GM12873 (cell line): ENCODE results near the gene DUSP11.

Source experiments
- TF ChIP-seq, protein P1 (sequence below): IDR thresholded peaks from 2 replicates; pipeline ENCODE4 v1.5.1; 2012; ENCODE audit warnings: low read depth, mild to moderate bottlenecking, moderate library complexity, low read length, control low read depth; ENCODE audit not compliant: insufficient read depth; ENCODE audit errors: missing control alignments

Gene DUSP11

DNA sequence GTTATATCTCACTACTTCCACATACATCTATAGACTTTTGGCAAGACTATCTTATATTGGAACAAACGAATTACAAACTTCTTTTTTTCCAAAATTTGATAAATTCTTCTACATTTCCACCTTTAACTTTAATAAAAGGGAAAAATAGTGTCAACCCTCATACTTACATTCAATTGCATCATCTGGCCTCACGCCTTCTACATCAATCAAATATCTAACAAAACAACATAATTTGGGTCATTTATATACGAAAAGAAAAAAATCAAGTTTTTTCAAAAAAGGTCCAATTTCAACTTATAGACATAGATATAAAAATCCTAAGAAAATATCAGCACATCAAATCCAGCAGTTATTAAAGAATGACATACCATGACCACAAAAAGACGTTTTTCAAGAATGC is 12.9 kb downstream of the DUSP11 start:
- TF ChIP-seq, protein P1, sequence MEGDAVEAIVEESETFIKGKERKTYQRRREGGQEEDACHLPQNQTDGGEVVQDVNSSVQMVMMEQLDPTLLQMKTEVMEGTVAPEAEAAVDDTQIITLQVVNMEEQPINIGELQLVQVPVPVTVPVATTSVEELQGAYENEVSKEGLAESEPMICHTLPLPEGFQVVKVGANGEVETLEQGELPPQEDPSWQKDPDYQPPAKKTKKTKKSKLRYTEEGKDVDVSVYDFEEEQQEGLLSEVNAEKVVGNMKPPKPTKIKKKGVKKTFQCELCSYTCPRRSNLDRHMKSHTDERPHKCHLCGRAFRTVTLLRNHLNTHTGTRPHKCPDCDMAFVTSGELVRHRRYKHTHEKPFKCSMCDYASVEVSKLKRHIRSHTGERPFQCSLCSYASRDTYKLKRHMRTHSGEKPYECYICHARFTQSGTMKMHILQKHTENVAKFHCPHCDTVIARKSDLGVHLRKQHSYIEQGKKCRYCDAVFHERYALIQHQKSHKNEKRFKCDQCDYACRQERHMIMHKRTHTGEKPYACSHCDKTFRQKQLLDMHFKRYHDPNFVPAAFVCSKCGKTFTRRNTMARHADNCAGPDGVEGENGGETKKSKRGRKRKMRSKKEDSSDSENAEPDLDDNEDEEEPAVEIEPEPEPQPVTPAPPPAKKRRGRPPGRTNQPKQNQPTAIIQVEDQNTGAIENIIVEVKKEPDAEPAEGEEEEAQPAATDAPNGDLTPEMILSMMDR: no peak

DNA sequence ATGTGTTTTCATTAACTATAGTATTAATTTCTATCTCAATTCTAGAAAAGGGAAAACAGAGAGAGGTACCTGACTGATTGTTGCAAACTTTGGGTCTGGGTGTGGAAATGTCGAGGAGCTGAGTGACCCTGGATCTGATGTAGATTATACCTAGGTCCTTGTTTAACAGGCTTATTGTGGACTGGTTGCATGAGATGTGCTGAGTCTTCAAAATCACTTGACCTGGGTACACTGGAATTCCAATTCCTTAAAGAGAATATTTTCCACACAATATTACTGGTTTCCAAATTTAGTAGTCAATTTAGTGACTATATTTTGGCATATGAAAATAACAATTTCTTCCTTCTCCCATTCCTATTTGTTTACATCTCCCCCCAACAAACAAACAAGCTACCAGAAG is 13.6 kb downstream of the DUSP11 start:
- TF ChIP-seq, protein P1: no peak

DNA sequence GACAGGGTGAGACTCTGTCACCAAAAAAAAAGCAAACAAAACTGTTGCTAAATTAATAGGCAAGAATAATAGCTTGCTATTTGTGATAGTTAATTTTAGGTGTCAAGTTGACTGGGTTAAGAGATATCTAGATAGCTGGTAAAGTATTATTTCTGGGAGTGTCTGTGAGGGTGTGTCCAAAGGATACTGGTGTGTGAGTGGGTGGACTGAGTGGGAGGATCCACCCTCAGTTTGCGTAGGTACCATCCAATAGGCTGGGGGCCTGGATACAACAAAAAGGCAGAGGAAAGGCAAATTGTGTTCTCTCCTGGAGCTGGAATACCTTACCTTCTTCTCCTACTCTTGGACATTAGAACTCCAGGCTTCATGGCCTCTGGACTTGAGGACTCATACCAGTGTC is 15.0 kb downstream of the DUSP11 start:
- TF ChIP-seq, protein P1: no peak

DNA sequence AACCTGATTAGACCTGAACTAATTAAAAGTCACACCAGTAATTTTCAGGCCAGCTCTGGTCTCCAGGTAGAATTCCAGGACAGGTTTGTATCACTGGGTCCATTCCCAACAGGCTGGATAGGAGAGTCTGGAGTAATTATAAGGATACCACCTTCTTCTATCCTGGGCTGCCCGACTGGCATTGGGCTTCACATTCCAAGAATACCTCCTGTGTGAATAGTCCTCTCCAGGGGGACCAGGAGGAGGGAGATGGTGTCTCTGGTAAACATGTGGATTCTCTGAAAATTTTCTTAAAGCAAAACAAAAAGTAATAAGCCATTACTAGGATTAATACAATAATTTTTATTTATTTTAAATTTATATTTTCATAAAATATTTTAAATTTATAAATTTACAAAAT is 17.3 kb downstream of the DUSP11 start:
- TF ChIP-seq, protein P1: no peak

DNA sequence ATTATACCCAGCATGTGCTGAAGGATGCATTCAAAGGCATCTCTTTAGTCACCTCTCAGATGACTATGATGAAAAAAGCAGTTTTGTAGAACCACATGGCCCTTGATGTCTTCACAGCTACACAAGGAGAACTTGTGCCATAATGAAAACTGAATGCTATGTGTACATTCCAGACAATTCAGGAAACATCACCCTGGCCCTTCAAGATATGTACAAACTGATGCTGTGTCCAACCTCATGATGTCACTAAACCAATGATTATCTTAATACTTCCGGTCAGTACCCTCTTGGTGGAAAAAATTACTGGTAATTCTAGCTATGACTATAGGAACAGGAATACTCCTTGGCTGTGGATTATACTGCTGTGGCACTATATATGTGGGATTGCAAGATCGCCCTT is 20.0 kb downstream of the DUSP11 start:
- TF ChIP-seq, protein P1: no peak

DNA sequence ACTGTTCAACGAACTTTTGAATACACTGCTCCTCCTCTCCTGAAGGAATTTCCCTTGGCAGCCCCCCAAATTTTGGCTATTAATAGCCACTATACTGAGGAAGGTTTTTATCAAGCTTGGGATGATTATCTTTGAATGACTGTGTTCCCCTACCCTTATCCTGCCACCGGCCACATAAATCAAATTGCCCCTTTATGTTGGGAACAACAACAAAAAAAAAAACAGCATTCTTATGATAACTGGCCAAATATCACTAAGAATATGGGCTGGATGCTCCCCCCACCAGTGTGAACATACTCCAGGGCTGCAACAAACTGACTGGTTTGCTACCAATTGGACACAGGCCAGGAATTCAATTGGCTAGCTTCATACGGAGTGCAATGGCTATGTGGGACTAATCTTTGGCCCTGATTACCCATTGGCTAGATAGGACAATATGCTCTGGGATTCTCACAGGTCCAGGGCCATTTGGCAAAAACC is 20.6 kb downstream of the DUSP11 start:
- TF ChIP-seq, protein P1: no peak

DNA sequence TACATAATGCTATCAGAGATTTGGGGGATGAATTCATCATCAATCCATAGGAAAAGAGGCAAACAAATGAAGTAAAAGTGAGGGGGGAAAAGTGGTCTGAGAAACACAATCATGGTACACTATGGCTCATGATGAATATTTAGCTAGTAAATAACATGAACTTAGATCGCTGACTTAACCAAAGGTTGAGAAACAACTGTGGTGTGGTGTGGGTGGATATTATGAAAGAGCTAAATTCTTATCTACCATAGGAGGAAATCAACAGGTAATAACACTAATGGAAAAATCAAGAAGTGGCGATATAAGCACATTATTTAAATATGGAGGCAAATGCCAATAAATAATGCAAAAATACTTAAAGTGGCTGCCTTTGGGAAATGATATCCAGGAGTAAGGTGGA is 30.6 kb downstream of the DUSP11 start:
- TF ChIP-seq, protein P1: no peak

DNA sequence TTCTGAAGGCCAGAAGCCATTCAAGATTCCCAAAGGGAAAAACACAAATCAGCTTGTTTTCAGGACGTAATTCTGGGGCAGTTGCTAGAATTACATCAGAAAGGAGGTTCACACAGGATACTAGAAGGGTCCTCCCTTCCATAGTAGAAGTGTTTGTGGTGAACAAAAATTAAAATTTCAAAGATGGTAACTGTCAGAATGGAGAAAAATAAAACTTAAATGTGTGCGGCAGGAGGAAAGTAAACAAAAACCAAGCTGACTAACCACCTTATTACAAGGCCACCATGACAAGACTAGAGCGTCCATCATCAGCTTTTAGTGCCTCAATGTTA is 33.1 kb downstream of the DUSP11 start:
- TF ChIP-seq, protein P1: no peak
